Fibroblast of skin of right quadriceps (primary cell): Measurements from ENCODE around the gene FADS2.

Source experiments
- DNase-seq: peaks from one replicate; pipeline ENCODE4 v3.0.0-alpha.2; 2013

The FADS2 gene

GRCh38 chr11:61827571-61828378 lies at the start of gene FADS2:
FADS2 (plus strand) TSS chr11:61828300; CDS start chr11:61828391, 91 bp downstream.
- DNase-seq: peak; percentile 97

- DNase-seq: no peak
Measured at GRCh38 chr11:61778357-61778886, 49.7 kb upstream of the FADS2 start.

DNA sequence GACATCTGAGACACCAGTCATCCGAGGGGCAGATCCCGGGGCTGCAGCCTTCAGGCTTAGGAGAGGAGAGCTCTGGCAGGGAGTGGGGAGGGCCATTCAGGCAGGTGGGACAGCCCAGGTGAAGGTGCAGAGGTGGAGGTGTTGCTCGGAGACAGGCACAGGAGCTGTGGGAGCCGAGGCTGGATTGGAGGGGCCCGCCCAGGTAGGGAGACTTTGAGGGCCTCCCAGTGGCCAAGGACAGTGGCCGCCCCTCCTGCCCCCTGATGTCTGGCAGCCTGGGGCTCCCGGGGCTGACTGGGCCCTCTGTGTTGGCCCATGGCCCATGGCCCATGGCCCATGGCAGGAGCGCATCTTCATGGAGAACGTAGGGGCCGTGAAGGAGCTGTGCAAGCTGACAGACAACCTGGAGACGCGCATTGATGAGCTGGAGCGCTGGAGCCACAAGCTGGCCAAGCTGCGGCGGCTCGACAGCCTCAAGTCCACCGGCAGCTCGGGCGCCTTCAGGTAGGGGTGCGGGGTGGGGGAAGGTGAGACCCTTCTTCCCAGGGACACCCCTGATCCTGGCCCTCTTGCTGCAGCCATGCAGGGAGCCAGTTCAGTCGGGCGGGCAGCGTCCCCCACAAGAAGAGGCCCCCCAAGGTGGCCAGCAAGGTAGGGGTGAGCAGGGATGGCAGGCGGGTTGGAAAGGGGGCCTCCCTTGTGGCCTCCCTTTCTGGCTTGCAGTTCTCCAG lies 49.0 kb upstream of the FADS2 start:
- DNase-seq: no peak

GRCh38 chr11:61779666-61780525 lies 48.2 kb upstream of the FADS2 start:
- DNase-seq: no peak

- no peak for DNase-seq
Measured at GRCh38 chr11:61780581-61781162, 47.4 kb upstream of the FADS2 start.

GRCh38 chr11:61781585-61781984 lies 46.5 kb upstream of the FADS2 start:
- no peak for DNase-seq

DNA sequence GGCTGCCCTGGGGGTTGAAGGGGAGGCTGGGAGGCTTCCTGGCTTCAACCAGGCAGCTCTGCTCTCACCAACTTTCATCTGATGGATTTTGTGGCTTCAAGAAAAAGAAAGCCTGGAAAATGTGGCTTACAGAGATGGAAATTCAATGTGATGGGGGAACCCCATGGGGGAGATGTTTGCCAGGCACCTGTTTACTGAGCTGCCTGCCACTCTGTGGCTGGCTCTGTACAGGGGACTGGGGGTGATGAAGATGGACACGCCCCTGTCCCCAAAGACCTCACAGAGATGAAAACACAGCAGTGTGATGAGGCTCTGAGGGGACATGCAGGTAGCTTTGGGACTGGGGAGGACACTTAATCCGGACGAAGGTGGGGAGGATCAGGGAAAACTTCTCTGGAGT lies 45.8 kb upstream of the FADS2 start:
- no peak for DNase-seq

DNA sequence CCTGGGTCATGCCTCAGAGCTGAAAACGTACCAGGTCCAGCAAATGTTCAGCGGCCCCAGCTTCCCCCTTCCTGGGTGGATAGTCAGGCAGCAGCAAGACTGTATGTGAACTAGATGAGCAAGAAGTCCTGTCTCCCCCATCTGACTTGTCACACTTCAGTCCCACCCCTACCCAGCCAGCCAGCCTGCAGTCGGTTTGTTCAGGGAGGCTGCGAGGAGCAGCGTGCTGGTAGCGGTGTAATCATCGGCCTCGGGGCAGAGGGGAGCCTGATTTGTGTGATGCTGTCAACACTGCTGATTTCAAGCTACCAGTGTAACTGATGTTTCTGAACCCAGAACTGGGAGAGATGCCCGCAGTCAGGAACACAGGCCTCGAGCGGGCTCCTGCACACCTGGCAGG lies 45.3 kb upstream of the FADS2 start:
- DNase-seq: no peak

DNA sequence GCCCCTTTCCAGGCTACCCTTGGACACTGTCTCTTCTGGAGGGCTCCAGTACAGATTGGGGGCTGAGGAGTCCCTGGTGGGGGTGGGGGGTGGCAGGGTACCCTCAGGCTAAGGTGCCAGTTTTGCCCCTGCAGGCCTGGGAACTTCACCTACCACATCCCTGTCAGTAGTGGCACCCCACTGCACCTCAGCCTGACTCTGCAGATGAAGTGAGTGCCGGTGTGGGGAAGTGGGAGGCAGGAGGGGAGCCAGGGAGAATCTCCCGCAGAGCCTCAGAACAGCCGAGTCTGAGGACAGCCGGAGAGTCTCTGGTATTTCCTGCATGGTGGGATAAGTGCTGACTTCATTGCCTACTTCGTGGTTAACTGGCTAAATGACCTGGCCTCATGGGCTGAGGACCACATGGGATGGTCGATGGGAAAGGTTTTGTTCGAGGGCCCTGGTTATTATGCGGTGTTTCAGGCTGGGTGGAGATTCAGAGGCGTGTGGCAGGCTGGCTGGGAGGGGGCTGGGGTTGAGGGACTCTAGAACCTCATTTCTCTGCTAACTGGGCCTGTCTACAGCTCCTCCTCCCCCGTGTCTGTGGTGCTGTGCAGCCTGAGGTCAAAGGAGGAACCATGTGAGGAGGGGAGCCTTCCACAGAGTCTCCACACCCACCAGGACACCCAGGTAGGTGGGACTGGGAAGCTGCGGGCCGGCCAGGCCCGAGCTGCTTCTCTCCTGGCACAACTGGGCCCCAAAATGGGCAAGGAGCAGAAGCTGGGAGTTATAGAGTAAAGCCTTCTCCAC lies 44.2 kb upstream of the FADS2 start:
- peak; percentile 40 for DNase-seq

DNA sequence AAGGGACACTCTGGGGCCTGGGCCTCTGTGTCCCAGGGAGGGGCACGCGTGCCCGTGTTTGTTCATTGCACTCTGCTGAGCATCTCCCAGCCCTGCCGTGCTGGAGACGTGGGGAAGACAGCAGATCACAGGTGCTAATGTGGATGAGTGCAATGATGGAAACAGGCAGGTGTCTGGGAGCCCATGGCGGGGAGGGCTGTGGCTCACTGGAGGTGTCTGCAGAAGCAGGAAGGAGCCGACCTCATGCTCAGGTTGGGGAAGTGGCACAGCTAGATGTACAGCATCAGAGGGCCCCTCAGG lies 43.6 kb upstream of the FADS2 start:
- DNase-seq: no peak

GRCh38 chr11:61785837-61786402 lies 42.2 kb upstream of the FADS2 start:
- no peak for DNase-seq

DNA sequence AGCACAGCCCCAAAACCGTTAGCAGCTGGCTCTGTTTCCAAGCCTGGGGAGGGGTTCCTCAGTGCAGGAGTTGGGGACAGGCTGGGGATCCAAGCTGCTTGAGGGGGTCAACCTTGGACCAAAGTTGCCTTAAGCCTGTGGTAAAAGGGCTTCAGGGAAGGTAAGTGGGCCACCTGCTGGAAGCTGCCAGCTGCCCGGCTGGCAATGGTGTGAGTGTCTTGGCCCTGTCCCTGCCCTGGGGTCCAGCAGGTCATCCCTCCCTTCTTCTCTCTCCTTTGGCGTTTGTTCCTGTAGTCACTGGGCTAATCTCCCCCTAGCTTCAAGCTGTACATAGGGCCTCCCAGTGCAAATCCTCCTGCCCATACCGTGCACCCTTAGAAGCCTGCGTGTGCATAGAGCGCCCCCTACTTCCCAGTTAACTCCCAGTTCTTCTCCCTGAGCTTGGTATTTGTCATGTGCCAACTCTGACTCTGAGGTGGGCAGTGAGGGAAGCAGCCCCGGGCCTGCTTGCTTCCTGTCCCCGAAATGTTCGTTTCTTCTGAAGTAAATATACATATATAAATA lies 40.1 kb upstream of the FADS2 start:
- peak; percentile 56 for DNase-seq

DNA sequence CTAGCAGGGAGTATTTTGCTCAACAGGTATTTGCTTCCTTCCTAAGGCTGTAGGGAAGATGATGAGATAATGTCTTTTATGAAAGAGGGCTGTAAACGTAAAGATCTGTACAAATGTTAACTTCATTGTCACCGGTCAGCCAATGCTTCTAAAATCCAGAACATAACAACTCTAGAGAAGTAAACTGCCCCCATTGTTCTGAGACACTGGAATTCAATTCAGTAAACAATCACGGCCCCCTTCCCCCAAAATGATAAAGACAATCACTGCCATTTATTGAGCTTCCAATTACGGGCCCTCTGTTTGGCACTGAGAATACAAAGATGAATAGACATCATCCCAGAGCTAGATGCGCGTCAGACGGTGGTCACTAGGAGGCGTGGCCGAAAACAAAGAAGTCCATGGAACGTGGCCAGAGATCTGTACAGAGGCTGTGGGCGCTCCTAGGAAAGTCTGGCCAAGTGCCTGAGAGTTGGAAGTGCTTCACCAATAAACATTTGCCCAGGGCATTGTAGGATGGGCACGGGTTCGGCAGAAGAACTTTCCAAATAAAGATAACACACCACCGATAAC lies 36.3 kb upstream of the FADS2 start:
- DNase-seq: peak; percentile 87

DNA sequence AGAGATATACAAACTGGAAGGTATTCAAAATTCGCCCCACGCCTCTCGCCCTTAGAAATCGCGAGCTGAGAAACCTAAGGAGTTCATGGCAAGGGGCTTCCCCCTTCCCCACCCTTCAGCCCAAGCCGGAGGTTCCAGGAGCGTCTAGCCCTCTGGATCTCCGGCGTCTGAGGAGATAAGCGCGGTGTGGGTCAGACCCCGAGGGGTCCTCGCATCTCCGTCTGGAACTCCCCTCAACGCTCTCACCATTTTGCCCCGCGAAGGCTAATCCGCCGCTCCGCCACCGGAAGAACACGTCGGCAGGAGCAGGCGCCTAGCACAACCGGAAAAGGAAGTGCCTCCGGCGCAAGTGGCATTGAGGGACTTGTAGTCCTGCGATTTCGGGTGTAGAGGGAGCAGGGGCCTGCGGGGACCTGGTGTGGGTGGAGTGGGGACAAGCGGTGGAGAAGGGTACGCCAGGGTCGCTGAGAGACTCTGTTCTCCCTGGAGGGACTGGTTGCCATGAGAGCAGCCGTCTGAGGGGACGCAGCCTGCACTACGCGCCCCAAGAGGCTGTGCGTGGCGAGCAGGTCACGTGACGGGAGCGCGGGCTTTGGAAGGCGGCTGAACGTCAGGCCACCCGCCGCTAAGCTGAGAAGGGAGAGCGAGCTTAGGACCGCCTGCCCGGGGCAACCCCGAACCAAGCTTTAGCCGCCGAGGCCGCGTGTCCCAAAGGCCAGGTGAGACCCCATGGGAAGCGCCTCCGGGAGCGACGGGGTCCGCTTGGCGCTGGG lies 35.6 kb upstream of the FADS2 start, which contains the start of the genes FEN1 and TMEM258:
Gene FEN1 (plus strand): TSS at position 602 of the 773 bp plus-strand sequence. CDS start 2,451 bp downstream, outside the sequence.
Gene TMEM258 (minus strand): TSS at position 290 of the 773 bp plus-strand sequence. CDS start 41 bp downstream, at position 249.
- DNase-seq: peak; percentile 93

- no peak for DNase-seq
Measured at GRCh38 chr11:61793083-61793828, 34.8 kb upstream of the FADS2 start.

DNA sequence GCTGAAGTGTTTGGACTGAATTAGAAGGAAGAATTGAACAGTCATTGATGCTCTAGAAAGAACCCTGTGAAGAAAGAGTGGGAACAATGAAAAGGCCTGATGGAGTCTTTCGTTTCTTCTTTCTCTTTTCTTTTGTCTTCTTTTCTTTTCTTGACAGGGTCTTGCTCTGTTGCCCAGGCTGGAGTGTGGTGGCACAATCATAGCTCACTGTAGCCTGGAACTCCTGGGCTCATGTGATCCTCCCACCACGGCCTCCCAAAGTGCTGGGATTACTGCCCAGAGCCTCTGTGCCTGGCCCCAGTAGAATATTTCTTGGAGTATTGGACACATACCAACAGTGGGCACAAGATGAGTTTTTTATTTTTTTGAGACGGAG lies 34.3 kb upstream of the FADS2 start:
- no peak for DNase-seq

GRCh38 chr11:61794579-61794978 lies 33.5 kb upstream of the FADS2 start:
- DNase-seq: no peak

- DNase-seq: no peak
Measured at GRCh38 chr11:61795459-61795858, 32.6 kb upstream of the FADS2 start.

- DNase-seq: no peak
Measured at GRCh38 chr11:61795876-61796526, 32.1 kb upstream of the FADS2 start.
